ENCODE results near the gene PLXNA4.

GRCh38 chr7:132424821-132425724 lies 151.2 kb downstream of the PLXNA4 start:
- TF ChIP-seq, protein P1, sequence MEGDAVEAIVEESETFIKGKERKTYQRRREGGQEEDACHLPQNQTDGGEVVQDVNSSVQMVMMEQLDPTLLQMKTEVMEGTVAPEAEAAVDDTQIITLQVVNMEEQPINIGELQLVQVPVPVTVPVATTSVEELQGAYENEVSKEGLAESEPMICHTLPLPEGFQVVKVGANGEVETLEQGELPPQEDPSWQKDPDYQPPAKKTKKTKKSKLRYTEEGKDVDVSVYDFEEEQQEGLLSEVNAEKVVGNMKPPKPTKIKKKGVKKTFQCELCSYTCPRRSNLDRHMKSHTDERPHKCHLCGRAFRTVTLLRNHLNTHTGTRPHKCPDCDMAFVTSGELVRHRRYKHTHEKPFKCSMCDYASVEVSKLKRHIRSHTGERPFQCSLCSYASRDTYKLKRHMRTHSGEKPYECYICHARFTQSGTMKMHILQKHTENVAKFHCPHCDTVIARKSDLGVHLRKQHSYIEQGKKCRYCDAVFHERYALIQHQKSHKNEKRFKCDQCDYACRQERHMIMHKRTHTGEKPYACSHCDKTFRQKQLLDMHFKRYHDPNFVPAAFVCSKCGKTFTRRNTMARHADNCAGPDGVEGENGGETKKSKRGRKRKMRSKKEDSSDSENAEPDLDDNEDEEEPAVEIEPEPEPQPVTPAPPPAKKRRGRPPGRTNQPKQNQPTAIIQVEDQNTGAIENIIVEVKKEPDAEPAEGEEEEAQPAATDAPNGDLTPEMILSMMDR (IDR thresholded peaks at IDR 0.05; ENCODE audit: low read depth, low read length, missing input control), result no peak
- TF ChIP-seq, protein P2, sequence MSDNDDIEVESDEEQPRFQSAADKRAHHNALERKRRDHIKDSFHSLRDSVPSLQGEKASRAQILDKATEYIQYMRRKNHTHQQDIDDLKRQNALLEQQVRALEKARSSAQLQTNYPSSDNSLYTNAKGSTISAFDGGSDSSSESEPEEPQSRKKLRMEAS (IDR thresholded peaks at IDR 0.05), result no peak
- TF ChIP-seq NR2F2 (IDR thresholded peaks at IDR 0.05) (no peak), SP1 (IDR thresholded peaks at IDR 0.05) (no peak), JUND (IDR thresholded peaks at IDR 0.05) (no peak), FOXA2 (IDR thresholded peaks at IDR 0.05) (no peak), RAD21 (IDR thresholded peaks at IDR 0.05) (no peak), ATF3 (IDR thresholded peaks at IDR 0.05) (no peak), EGR1 (IDR thresholded peaks at IDR 0.05; ENCODE audit: low read depth in 2 of 2) (no peak), REST (IDR thresholded peaks at IDR 0.05) (no peak), RXRA (IDR thresholded peaks at IDR 0.05) (no peak), TAF1 (conservative IDR thresholded peaks at IDR 0.05) (no peak), HNF4G (IDR thresholded peaks at IDR 0.05) (no peak)
- TF ChIP-seq, protein P3, sequence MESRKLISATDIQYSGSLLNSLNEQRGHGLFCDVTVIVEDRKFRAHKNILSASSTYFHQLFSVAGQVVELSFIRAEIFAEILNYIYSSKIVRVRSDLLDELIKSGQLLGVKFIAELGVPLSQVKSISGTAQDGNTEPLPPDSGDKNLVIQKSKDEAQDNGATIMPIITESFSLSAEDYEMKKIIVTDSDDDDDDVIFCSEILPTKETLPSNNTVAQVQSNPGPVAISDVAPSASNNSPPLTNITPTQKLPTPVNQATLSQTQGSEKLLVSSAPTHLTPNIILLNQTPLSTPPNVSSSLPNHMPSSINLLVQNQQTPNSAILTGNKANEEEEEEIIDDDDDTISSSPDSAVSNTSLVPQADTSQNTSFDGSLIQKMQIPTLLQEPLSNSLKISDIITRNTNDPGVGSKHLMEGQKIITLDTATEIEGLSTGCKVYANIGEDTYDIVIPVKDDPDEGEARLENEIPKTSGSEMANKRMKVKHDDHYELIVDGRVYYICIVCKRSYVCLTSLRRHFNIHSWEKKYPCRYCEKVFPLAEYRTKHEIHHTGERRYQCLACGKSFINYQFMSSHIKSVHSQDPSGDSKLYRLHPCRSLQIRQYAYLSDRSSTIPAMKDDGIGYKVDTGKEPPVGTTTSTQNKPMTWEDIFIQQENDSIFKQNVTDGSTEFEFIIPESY (IDR thresholded peaks at IDR 0.05), result no peak
